PC-3 (cell line): ENCODE data around the gene FBXO41. TPM values are rescaled to one million over a fixed set of nuclear protein-coding genes. Genes with fewer than 3 reads are reported as not detected.

Experiments used
- ATAC-seq: fragments of 200-7000 bp; cut with Tn5 transposase; 2 replicates; pipeline ENCODE4 v1.9.1; 2020; ENCODE audit warnings: mild to moderate bottlenecking, moderate library complexity
- BruUV-seq: library from RNA; stranded (reverse); fragments of 400-500 nt; replicated peaks from 2 replicates; lab custom pipeline; 2021; lab: Mats Ljungman, UMichigan
- CTCF ChIA-PET: fragments of 300-600 bp; sonication (Branson Sonifier 250); formaldehyde crosslinking; loops from one replicate; lab custom pipeline; 2022; ENCODE audit warnings: antibody characterized with exemption; lab: Charles Lee
- POLR2A ChIA-PET: fragments of 300-600 bp; sonication (Branson Sonifier 250); formaldehyde crosslinking; loops from one replicate; lab custom pipeline; 2022; ENCODE audit warnings: antibody characterized with exemption; ENCODE audit not compliant: unreplicated experiment; lab: Charles Lee
- DNase-seq: peaks from one replicate; pipeline ENCODE4 v3.0.0-alpha.2; 2015
- H2AFZ ChIP-seq: fragments of 300-600 bp; sonication (generic); 2 replicates; pipeline ENCODE4 v1.6.0; 2016; ENCODE audit warnings: antibody characterized with exemption, low read length
- H3F3A ChIP-seq: fragments of 300-600 bp; sonication (generic); one replicate; pipeline ENCODE4 v1.6.0; 2017; ENCODE audit warnings: antibody characterized with exemption, low read length, control low read depth, mild to moderate bottlenecking; ENCODE audit not compliant: unreplicated experiment
- H3K27ac ChIP-seq: fragments of 300-600 bp; sonication (generic); 2 replicates; pipeline ENCODE4 v1.5.1; 2016; ENCODE audit warnings: mild to moderate bottlenecking, low read length
- H3K27me3 ChIP-seq: fragments of 300-600 bp; sonication (generic); 2 replicates; pipeline ENCODE4 v1.6.1; 2016; ENCODE audit warnings: low read length, mixed read lengths
- H3K36me3 ChIP-seq: fragments of 300-600 bp; sonication (generic); 2 replicates; pipeline ENCODE4 v1.6.1; 2016; ENCODE audit warnings: low read depth, mixed run types, low read length, mixed read lengths
- H3K4me1 ChIP-seq: fragments of 300-600 bp; sonication (generic); 2 replicates; pipeline ENCODE4 v1.5.1; 2016; ENCODE audit warnings: low read length; ENCODE audit not compliant: insufficient read depth
- H3K4me2 ChIP-seq: fragments of 300-600 bp; sonication (generic); 2 replicates; pipeline ENCODE4 v1.6.0; 2016; ENCODE audit warnings: low read length
- H3K4me3 ChIP-seq: fragments of 300-600 bp; sonication (generic); 2 replicates; pipeline ENCODE4 v1.5.1; 2016; ENCODE audit warnings: mild to moderate bottlenecking, low read length, mixed read lengths
- H3K79me2 ChIP-seq: fragments of 300-600 bp; sonication (generic); 2 replicates; pipeline ENCODE4 v1.6.1; 2017; ENCODE audit warnings: low read length, mixed read lengths
- H3K9ac ChIP-seq: fragments of 300-600 bp; sonication (generic); 2 replicates; pipeline ENCODE4 v1.6.0; 2016; ENCODE audit warnings: mild to moderate bottlenecking, low read length
- H3K9me2 ChIP-seq: fragments of 300-600 bp; sonication (generic); replicated peaks from 2 replicates; pipeline ENCODE4 v1.6.1; 2016; ENCODE audit warnings: mixed run types, low read length, mixed read lengths
- H3K9me3 ChIP-seq: fragments of 300-600 bp; sonication (generic); 2 replicates; pipeline ENCODE4 v1.6.1; 2016; ENCODE audit warnings: low read length, mixed read lengths
- H4K20me1 ChIP-seq: fragments of 300-600 bp; sonication (generic); 2 replicates; pipeline ENCODE4 v1.6.1; 2016; ENCODE audit warnings: low read length, mixed read lengths
- CTCF ChIP-seq: fragments of 300-600 bp; sonication (generic); conservative IDR thresholded peaks from 2 replicates; pipeline ENCODE4 v1.5.1; 2017; ENCODE audit warnings: antibody characterized with exemption, low read depth, mild to moderate bottlenecking, low read length
- EZH2 ChIP-seq: fragments of 300-600 bp; sonication (generic); IDR thresholded peaks from one replicate; pipeline ENCODE4 v1.6.1; 2017; ENCODE audit warnings: antibody characterized with exemption, mild to moderate bottlenecking, low read length; ENCODE audit not compliant: unreplicated experiment
- EZH2phosphoT487 ChIP-seq: fragments of 300-600 bp; sonication (generic); IDR thresholded peaks from 2 replicates; pipeline ENCODE4 v1.6.1; 2018; ENCODE audit warnings: mild to moderate bottlenecking, antibody characterized with exemption, low read length, borderline replicate concordance
- intact Hi-C: fragments of 100-400 bp; cut with micrococcal nuclease; formaldehyde crosslinking; loops from 2 replicates; pipeline ENCODE4 v1.9.0; 2023
- total RNA-seq: library from RNA; depleted of rRNA; stranded (reverse); fragments of >200 nt; gene quantifications from 2 replicates; pipeline ENCODE4 v1.2.3, GENCODE V29; 2014

Gene FBXO41
- total RNA-seq, 1 experiment from 2014 or later, result 4.2 TPM

- TF ChIP-seq CTCF (peak; percentile 90), EZH2phosphoT487 (no peak)
- Histone ChIP-seq H3K27me3 (no peaks in the 10 kb centered on the region), H2AFZ (no peak overlapping the region), H3K9ac (no peak overlapping the region), H3F3A (no peaks in the 10 kb centered on the region), H3K27ac (no peak overlapping the region), H3K4me3 (no peak overlapping the region), H3K79me2 (peaks cover 33% of the 10 kb centered on the region), H3K36me3 (no peaks in the 10 kb centered on the region), H3K4me2 (peak overlapping the region; percentile 29; the same call in 1 of the 2 replicates), H3K9me3 (no peaks in the 10 kb centered on the region), H3K9me2 (no peaks in the 10 kb centered on the region), H3K4me1 (peaks cover 15% of the 10 kb centered on the region), H4K20me1 (no peaks in the 10 kb centered on the region)
- ATAC-seq (peak; percentile 80), DNase-seq (peak; percentile 76)
- no TSS peak for BruUV-seq
- CTCF ChIA-PET, result interaction anchor here (0.5 to 1.2 kb wide), 4 partner anchors 21 to 325 kb away, joined by 3 to 16 read pairs (median 4); partner anchors contain the start of gene PRADC1
- intact Hi-C loops, result loop anchor here (1.0 kb wide), 1 partner anchor 35 kb away; no protein-coding TSS in a partner anchor
- POLR2A ChIA-PET, result no interaction called here
Measured at GRCh38 chr2:73212448-73213176, 71.7 kb downstream of the FBXO41 start.

- H3K36me3 ChIP-seq, result no peaks in the 10 kb centered on the region
- H3K9me3 ChIP-seq, result no peaks in the 10 kb centered on the region
- TF ChIP-seq EZH2 (no peak), CTCF (no peak), EZH2phosphoT487 (no peak)
- no peaks in the 10 kb centered on the region for H3F3A ChIP-seq
- no peak overlapping the region for H3K4me3 ChIP-seq
- H4K20me1 ChIP-seq, result no peaks in the 10 kb centered on the region
- H3K79me2 ChIP-seq, result peaks cover 28% of the 10 kb centered on the region
- ChIA-PET CTCF (interaction anchor here (0.5 to 1.2 kb wide), 4 partner anchors 21 to 324 kb away, joined by 3 to 16 read pairs (median 4); partner anchors contain the start of gene PRADC1), POLR2A (no interaction called here)
- H3K4me1 ChIP-seq, result peaks cover 11% of the 10 kb centered on the region
- H3K9ac ChIP-seq, result no peak overlapping the region
- BruUV-seq, result no TSS peak
- H2AFZ ChIP-seq, result no peak overlapping the region
- H3K27me3 ChIP-seq, result no peaks in the 10 kb centered on the region
- intact Hi-C loops, result loop anchor here (1.0 kb wide), 1 partner anchor 35 kb away; no protein-coding TSS in a partner anchor
- DNase-seq, result no peak
- no peak for ATAC-seq
- H3K4me2 ChIP-seq, result no peak overlapping the region
- H3K9me2 ChIP-seq, result no peaks in the 10 kb centered on the region
- H3K27ac ChIP-seq, result no peak overlapping the region
Measured at GRCh38 chr2:73212098-73212447, 72.2 kb downstream of the FBXO41 start.

GRCh38 chr2:73210696-73211095, 73.6 kb downstream of the FBXO41 start:
- intact Hi-C loops, result no loop called here
- H3K36me3 ChIP-seq, result no peaks in the 10 kb centered on the region
- ChIA-PET POLR2A (no interaction called here), CTCF (no interaction called here)
- H4K20me1 ChIP-seq, result no peaks in the 10 kb centered on the region
- DNase-seq, result no peak
- H3K4me3 ChIP-seq, result no peak overlapping the region
- H3K4me2 ChIP-seq, result no peak overlapping the region
- peaks cover 14% of the 10 kb centered on the region for H3K79me2 ChIP-seq
- ATAC-seq, result no peak
- no peak overlapping the region for H2AFZ ChIP-seq
- no peak for TF ChIP-seq CTCF
- no peak for TF ChIP-seq EZH2
- no peak for TF ChIP-seq EZH2phosphoT487
- no peak overlapping the region for H3K9ac ChIP-seq
- H3K4me1 ChIP-seq, result peaks cover 9% of the 10 kb centered on the region
- H3K27me3 ChIP-seq, result peaks cover under 1% of the 10 kb centered on the region; the same call in 1 of the 2 replicates
- no peaks in the 10 kb centered on the region for H3F3A ChIP-seq
- no peaks in the 10 kb centered on the region for H3K9me2 ChIP-seq
- BruUV-seq, result no TSS peak
- H3K27ac ChIP-seq, result no peak overlapping the region
- H3K9me3 ChIP-seq, result no peaks in the 10 kb centered on the region
